Sigmoid colon (tissue), 3 donors: Measurements from ENCODE around the gene SLC8A3.

Source experiments
- POLR2A ChIP-seq, 2 donors: fragments of 450-650 bp; IDR thresholded peaks; one replicate each; pipeline ENCODE4 v1.6.1; 2016; ENCODE audit warnings: antibody characterized with exemption in 2 of 2, mild to moderate bottlenecking in 2 of 2, moderate library complexity in 2 of 2
- TF ChIP-seq, protein P1 (sequence below), 4 experiments: fragments of 450-650 bp in 3 of 4; fragments of 200-600 bp in 1 of 4; IDR thresholded peaks; one replicate each; pipeline ENCODE4 v1.5.1; 2016 to 2019; ENCODE audit warnings: antibody characterized with exemption in 4 of 4, mild to moderate bottlenecking in 3 of 4, moderate library complexity in 2 of 4

DNA sequence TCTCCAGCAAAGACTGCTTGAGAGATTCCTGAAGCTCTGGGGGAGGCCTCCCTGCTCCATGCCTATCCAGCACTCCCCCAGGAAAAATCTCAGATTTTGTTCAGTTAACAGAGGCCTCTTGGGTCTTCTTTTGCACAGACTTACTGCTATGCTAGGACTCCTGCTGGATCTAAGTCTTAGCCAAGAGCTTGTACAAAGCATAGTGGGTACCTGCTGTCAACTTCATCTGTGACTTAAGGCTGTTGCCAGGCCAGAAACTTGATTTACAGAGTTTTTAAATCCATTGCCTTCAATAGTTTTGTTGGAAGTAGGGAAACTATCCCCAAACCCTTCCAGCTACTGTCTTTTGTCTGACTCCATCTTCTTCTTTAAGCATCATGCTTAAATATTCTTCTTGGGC, 169.1 kb downstream of the SLC8A3 start:
- TF ChIP-seq, protein P1, sequence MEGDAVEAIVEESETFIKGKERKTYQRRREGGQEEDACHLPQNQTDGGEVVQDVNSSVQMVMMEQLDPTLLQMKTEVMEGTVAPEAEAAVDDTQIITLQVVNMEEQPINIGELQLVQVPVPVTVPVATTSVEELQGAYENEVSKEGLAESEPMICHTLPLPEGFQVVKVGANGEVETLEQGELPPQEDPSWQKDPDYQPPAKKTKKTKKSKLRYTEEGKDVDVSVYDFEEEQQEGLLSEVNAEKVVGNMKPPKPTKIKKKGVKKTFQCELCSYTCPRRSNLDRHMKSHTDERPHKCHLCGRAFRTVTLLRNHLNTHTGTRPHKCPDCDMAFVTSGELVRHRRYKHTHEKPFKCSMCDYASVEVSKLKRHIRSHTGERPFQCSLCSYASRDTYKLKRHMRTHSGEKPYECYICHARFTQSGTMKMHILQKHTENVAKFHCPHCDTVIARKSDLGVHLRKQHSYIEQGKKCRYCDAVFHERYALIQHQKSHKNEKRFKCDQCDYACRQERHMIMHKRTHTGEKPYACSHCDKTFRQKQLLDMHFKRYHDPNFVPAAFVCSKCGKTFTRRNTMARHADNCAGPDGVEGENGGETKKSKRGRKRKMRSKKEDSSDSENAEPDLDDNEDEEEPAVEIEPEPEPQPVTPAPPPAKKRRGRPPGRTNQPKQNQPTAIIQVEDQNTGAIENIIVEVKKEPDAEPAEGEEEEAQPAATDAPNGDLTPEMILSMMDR (IDR thresholded peaks at IDR 0.05) = no peak
- no peak for TF ChIP-seq POLR2A (IDR thresholded peaks at IDR 0.05)
